GM19099 (cell line): Measurements from ENCODE around the gene SH3BGRL.
A peak's percentile ranks its signal among the peaks of the same experiment; 100 is the strongest.

ENCODE experiments used
- POLR2A ChIP-seq: IDR thresholded peaks from 3 replicates; pipeline ENCODE4 v1.6.1; 2011; ENCODE audit warnings: low read depth; ENCODE audit not compliant: insufficient read length; ENCODE audit errors: extremely low read depth

Gene SH3BGRL

GRCh38 chrX:81201671-81202455, at the start of gene SH3BGRL, which contains the start of gene HMGN5:
SH3BGRL (plus strand) TSS chrX:81202102; CDS start chrX:81202201, 99 bp downstream.
HMGN5 (minus strand) TSS chrX:81201913; CDS start chrX:81121549, 80,364 bp downstream.
- peak; percentile 56 for TF ChIP-seq POLR2A

GRCh38 chrX:81168391-81168790, 33.5 kb upstream of the SH3BGRL start:
- no peak for TF ChIP-seq POLR2A

- TF ChIP-seq POLR2A, result no peak
Measured at GRCh38 chrX:81174286-81174685, 27.6 kb upstream of the SH3BGRL start.

- no peak for TF ChIP-seq POLR2A
Measured at GRCh38 chrX:81195259-81195658, 6.6 kb upstream of the SH3BGRL start.

- no peak for TF ChIP-seq POLR2A
Measured at GRCh38 chrX:81195712-81196111, 6.2 kb upstream of the SH3BGRL start.

- no peak for TF ChIP-seq POLR2A
Measured at GRCh38 chrX:81201071-81201470, 831 bp upstream of the SH3BGRL start.

GRCh38 chrX:81202456-81202819, 536 bp downstream of the SH3BGRL start:
- TF ChIP-seq POLR2A, result no peak

GRCh38 chrX:81202943-81203342, 1.0 kb downstream of the SH3BGRL start:
- no peak for TF ChIP-seq POLR2A

- TF ChIP-seq POLR2A, result no peak
Measured at GRCh38 chrX:81205551-81205950, 3.6 kb downstream of the SH3BGRL start.

- TF ChIP-seq POLR2A, result no peak
Measured at GRCh38 chrX:81206476-81206875, 4.6 kb downstream of the SH3BGRL start.

- TF ChIP-seq POLR2A, result no peak
Measured at GRCh38 chrX:81208916-81209315, 7.0 kb downstream of the SH3BGRL start.

GRCh38 chrX:81215685-81216084, 13.8 kb downstream of the SH3BGRL start:
- TF ChIP-seq POLR2A, result no peak

GRCh38 chrX:81229229-81229628, 27.3 kb downstream of the SH3BGRL start:
- no peak for TF ChIP-seq POLR2A

- TF ChIP-seq POLR2A, result no peak
Measured at GRCh38 chrX:81229901-81230300, 28.0 kb downstream of the SH3BGRL start.

GRCh38 chrX:81231476-81231875, 29.6 kb downstream of the SH3BGRL start:
- TF ChIP-seq POLR2A, result no peak

GRCh38 chrX:81232218-81232617, 30.3 kb downstream of the SH3BGRL start:
- TF ChIP-seq POLR2A, result no peak

- no peak for TF ChIP-seq POLR2A
Measured at GRCh38 chrX:81237516-81237915, 35.6 kb downstream of the SH3BGRL start.
